ENCODE measurements around the gene PTPRG. TPM values are rescaled to one million over a fixed set of nuclear protein-coding genes. Genes with fewer than 3 reads are reported as not detected.
"Not testable (repeated sequence)": the region's sequence is repeated elsewhere in the genome, so short reads cannot be mapped to it uniquely, and the experiment has no call there.

The PTPRG gene
- total RNA-seq, 1 experiment from 2014 or later: 32.1 TPM

DNA sequence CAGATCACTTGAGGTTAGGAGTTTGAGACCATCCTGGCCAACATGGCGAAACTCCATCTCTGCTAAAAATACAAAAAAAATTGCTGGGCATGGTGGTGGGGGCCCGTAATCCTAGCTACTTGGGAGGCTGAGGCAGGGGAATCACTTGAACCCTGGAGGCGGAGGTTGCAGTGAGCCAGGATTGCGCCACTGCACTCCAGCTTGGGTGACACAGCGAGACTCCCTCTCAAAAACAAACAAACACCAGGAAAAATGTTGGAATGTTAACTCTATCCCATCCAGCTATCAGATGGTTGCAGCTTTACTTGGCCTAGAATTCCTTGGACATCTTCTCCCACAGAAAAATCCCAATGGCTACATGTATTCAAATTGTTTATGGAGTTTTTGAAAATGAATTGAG, 254.9 kb downstream of the PTPRG start:
- ATAC-seq; H3K79me2 ChIP-seq (ENCODE audit: insufficient read depth, low read length); POLR2A ChIA-PET; H3K27me3 ChIP-seq (ENCODE audit: insufficient read depth, low read length); H2AFZ ChIP-seq (ENCODE audit: low read depth, low read length, poor library complexity, severe bottlenecking); H3K9ac ChIP-seq (ENCODE audit: low read length); CTCF ChIA-PET; intact Hi-C loops (cut with micrococcal nuclease); H3K27ac ChIP-seq (ENCODE audit: low read depth, low read length); H4K20me1 ChIP-seq (ENCODE audit: insufficient read depth); H3K4me1 ChIP-seq (ENCODE audit: control insufficient read depth in 1 of 2, insufficient read depth in 2 of 2, low read length in 2 of 2); DNase-seq (ENCODE audit: low read depth, low spot score); BruUV-seq (replicated peaks); RAD21 ChIA-PET (ENCODE audit: low non-redundant PET in 1 of 2, low total read pairs in 2 of 2, uncharacterized antibody in 2 of 2, unreplicated experiment in 2 of 2); H3K4me2 ChIP-seq (ENCODE audit: low read length); H3K9me2 ChIP-seq (ENCODE audit: insufficient read depth); H3K9me3 ChIP-seq (ENCODE audit: control insufficient read depth in 1 of 2, insufficient read depth in 1 of 2, low read depth in 1 of 2, low read length in 2 of 2); H3K4me3 ChIP-seq (replicated peaks in 1 of 2; ENCODE audit: low read depth in 1 of 2, low read length in 2 of 2); H3K36me3 ChIP-seq (ENCODE audit: control insufficient read depth in 1 of 2, insufficient read depth in 2 of 2, low read length in 2 of 2): not testable (repeated sequence)

DNA sequence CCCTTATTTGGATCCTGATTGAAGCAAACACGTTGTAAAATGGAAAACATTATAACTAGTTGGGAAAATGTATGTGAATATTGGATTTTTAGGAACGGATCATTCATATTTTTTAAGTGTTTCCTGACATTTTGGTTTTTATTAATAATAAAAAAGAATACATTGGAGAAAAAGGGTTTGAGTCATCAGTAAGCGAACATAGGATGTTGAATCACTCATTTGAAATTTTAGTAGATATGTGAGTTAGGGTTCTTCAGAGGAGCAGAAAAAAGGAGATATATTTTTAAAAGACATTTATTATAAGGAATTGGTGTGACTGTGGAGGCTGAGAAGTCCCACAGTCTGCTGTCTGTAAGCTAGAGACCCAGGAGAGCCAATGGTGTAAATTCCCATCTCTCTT, 258.5 kb downstream of the PTPRG start:
- no peaks in the 10 kb centered on the region for H3K27me3 ChIP-seq (ENCODE audit: insufficient read depth, low read length)
- no peaks in the 10 kb centered on the region for H3K36me3 ChIP-seq (ENCODE audit: control insufficient read depth in 1 of 2, insufficient read depth in 2 of 2, low read length in 2 of 2)
- peaks cover 3% of the 10 kb centered on the region; the same call in 1 of the 2 replicates for H3K79me2 ChIP-seq (ENCODE audit: insufficient read depth, low read length)
- POLR2A ChIA-PET: no interaction called here
- H4K20me1 ChIP-seq (ENCODE audit: insufficient read depth): no peaks in the 10 kb centered on the region
- no peak overlapping the region for H3K4me2 ChIP-seq (ENCODE audit: low read length)
- no peak overlapping the region for H2AFZ ChIP-seq (ENCODE audit: low read depth, low read length, poor library complexity, severe bottlenecking)
- no peak overlapping the region for H3K9ac ChIP-seq (ENCODE audit: low read length)
- TF ChIP-seq JUND (IDR thresholded peaks at IDR 0.05) (no peak), RAD21 (IDR thresholded peaks at IDR 0.05; ENCODE audit: low read depth) (no peak), YY1 (IDR thresholded peaks at IDR 0.05; ENCODE audit: extremely low read depth, insufficient replicate concordance, low read depth, low read length) (no peak), ELF1 (IDR thresholded peaks at IDR 0.05; ENCODE audit: borderline replicate concordance, low read depth) (no peak), CBX3 (IDR thresholded peaks at IDR 0.05; ENCODE audit: low read depth) (no peak), ZFX (IDR thresholded peaks at IDR 0.05) (no peak), FOSL1 (IDR thresholded peaks at IDR 0.05; ENCODE audit: low read depth) (no peak), POLR2A (IDR thresholded peaks at IDR 0.05; ENCODE audit: borderline replicate concordance, extremely low read depth, insufficient read depth, insufficient read length) (no peak), SIN3A (IDR thresholded peaks at IDR 0.05; ENCODE audit: low read depth) (no peak), TCF7L2 (IDR thresholded peaks at IDR 0.05; ENCODE audit: borderline replicate concordance, extremely low read depth, insufficient read depth, insufficient read length) (no peak)
- TF ChIP-seq, protein P1, sequence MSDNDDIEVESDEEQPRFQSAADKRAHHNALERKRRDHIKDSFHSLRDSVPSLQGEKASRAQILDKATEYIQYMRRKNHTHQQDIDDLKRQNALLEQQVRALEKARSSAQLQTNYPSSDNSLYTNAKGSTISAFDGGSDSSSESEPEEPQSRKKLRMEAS (IDR thresholded peaks at IDR 0.05): no peak
- TF ChIP-seq, protein P2, sequence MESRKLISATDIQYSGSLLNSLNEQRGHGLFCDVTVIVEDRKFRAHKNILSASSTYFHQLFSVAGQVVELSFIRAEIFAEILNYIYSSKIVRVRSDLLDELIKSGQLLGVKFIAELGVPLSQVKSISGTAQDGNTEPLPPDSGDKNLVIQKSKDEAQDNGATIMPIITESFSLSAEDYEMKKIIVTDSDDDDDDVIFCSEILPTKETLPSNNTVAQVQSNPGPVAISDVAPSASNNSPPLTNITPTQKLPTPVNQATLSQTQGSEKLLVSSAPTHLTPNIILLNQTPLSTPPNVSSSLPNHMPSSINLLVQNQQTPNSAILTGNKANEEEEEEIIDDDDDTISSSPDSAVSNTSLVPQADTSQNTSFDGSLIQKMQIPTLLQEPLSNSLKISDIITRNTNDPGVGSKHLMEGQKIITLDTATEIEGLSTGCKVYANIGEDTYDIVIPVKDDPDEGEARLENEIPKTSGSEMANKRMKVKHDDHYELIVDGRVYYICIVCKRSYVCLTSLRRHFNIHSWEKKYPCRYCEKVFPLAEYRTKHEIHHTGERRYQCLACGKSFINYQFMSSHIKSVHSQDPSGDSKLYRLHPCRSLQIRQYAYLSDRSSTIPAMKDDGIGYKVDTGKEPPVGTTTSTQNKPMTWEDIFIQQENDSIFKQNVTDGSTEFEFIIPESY (IDR thresholded peaks at IDR 0.05; ENCODE audit: extremely low read depth, insufficient replicate concordance, low read length): no peak
- ATAC-seq: no peak
- H3K4me3 ChIP-seq (replicated peaks in 1 of 2; ENCODE audit: low read depth in 1 of 2, low read length in 2 of 2): no peak overlapping the region
- RAD21 ChIA-PET (ENCODE audit: low non-redundant PET in 1 of 2, low total read pairs in 2 of 2, uncharacterized antibody in 2 of 2, unreplicated experiment in 2 of 2): no interaction called here
- H3K9me2 ChIP-seq (ENCODE audit: insufficient read depth): no peaks in the 10 kb centered on the region
- intact Hi-C loops (cut with micrococcal nuclease): no loop called here
- no peak overlapping the region for H3K27ac ChIP-seq (ENCODE audit: low read depth, low read length)
- no peaks in the 10 kb centered on the region for H3K9me3 ChIP-seq (ENCODE audit: control insufficient read depth in 1 of 2, insufficient read depth in 1 of 2, low read depth in 1 of 2, low read length in 2 of 2)
- CTCF ChIA-PET: no interaction called here
- no peaks in the 10 kb centered on the region for H3K4me1 ChIP-seq (ENCODE audit: control insufficient read depth in 1 of 2, insufficient read depth in 2 of 2, low read length in 2 of 2)
- no peak for DNase-seq (ENCODE audit: low read depth, low spot score)
- BruUV-seq (replicated peaks): no TSS peak
